22Rv1 (cell line): Measurements from ENCODE around the gene TNNI3K.

Source experiments
- CTCF ChIP-seq: fragments of 450-650 bp; IDR thresholded peaks from 2 replicates; pipeline ENCODE4 v1.5.1; 2017; ENCODE audit warnings: mild to moderate bottlenecking
- ZFX ChIP-seq: fragments of 450-650 bp; IDR thresholded peaks from 2 replicates; pipeline ENCODE4 v1.6.1; 2017; ENCODE audit warnings: antibody characterized with exemption, borderline replicate concordance

GRCh38 chr1:74481607-74482006 lies 246.4 kb downstream of the TNNI3K start:
- no peak for TF ChIP-seq CTCF
- TF ChIP-seq ZFX = no peak
